Right atrium auricular region (tissue), 2 donors: ENCODE data around the gene SHC4. TPM values are rescaled to one million over a fixed set of nuclear protein-coding genes. Genes with fewer than 3 reads are reported as not detected.

Experiments used
- DNase-seq: peaks from one replicate; pipeline ENCODE4 v3.0.0-alpha.2; 2019; ENCODE audit warnings: low spot score
- H3K27ac ChIP-seq, 2 donors: fragments of 200-600 bp; sonication (generic); 1 replicate in 1 of 2; 2 replicates in 1 of 2; pipeline ENCODE4 v1.5.1; 2016 to 2019
- H3K27me3 ChIP-seq, 2 donors: fragments of 200-600 bp; sonication (generic); one replicate each; pipeline versions ENCODE4 v1.5.1 to v1.6.0; 2017 to 2019
- H3K36me3 ChIP-seq: fragments of 200-600 bp; sonication (generic); one replicate; pipeline ENCODE4 v1.5.1; 2016
- H3K4me1 ChIP-seq, 2 donors: fragments of 200-600 bp; sonication (generic); one replicate each; pipeline versions ENCODE4 v1.5.1 to v1.6.0; 2017 to 2019
- H3K4me3 ChIP-seq, 2 donors: fragments of 200-600 bp; sonication (generic); 1 replicate in 1 of 2; 2 replicates in 1 of 2; pipeline ENCODE4 v1.5.1; 2017 to 2019; ENCODE audit warnings: mild to moderate bottlenecking in 1 of 2, moderate library complexity in 1 of 2
- H3K9me3 ChIP-seq, 2 donors: fragments of 200-600 bp; sonication (generic); one replicate each; pipeline ENCODE4 v1.5.1; 2019
- total RNA-seq, 2 donors: library from RNA; depleted of rRNA; stranded (reverse); fragments of >200 nt; gene quantifications; one replicate each; pipeline ENCODE4 v1.1.0, GENCODE V29; 2016
- TF ChIP-seq, protein P1 (sequence below), 2 donors: fragments of 200-600 bp; sonication (generic); IDR thresholded peaks; one replicate each; pipeline ENCODE4 v1.5.1; 2019; ENCODE audit warnings: antibody characterized with exemption in 2 of 2

Gene SHC4
- total RNA-seq, 2 donors from 2014 or later = 4.9 to 5.3 TPM

- no peak overlapping the region for H3K4me3 ChIP-seq
- no peaks in the 10 kb centered on the region for H3K9me3 ChIP-seq
- no peak for DNase-seq
- no peaks in the 10 kb centered on the region for H3K36me3 ChIP-seq
- H3K4me1 ChIP-seq = peaks cover 0 to 10% of the 10 kb centered on the region in 2 donors
- H3K27ac ChIP-seq = no peak overlapping the region
- TF ChIP-seq, protein P1, sequence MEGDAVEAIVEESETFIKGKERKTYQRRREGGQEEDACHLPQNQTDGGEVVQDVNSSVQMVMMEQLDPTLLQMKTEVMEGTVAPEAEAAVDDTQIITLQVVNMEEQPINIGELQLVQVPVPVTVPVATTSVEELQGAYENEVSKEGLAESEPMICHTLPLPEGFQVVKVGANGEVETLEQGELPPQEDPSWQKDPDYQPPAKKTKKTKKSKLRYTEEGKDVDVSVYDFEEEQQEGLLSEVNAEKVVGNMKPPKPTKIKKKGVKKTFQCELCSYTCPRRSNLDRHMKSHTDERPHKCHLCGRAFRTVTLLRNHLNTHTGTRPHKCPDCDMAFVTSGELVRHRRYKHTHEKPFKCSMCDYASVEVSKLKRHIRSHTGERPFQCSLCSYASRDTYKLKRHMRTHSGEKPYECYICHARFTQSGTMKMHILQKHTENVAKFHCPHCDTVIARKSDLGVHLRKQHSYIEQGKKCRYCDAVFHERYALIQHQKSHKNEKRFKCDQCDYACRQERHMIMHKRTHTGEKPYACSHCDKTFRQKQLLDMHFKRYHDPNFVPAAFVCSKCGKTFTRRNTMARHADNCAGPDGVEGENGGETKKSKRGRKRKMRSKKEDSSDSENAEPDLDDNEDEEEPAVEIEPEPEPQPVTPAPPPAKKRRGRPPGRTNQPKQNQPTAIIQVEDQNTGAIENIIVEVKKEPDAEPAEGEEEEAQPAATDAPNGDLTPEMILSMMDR (IDR thresholded peaks at IDR 0.05) = no peak
- H3K27me3 ChIP-seq = no peaks in the 10 kb centered on the region
Observed at GRCh38 chr15:48929661-48930060, 34.1 kb downstream of the SHC4 start.

GRCh38 chr15:48928877-48929538 lies 34.7 kb downstream of the SHC4 start:
- Histone ChIP-seq H3K27ac (no peak overlapping the region), H3K27me3 (no peaks in the 10 kb centered on the region), H3K36me3 (no peaks in the 10 kb centered on the region), H3K4me1 (peaks cover 0 to 12% of the 10 kb centered on the region in 2 donors), H3K4me3 (no peak overlapping the region), H3K9me3 (no peaks in the 10 kb centered on the region)
- TF ChIP-seq, protein P1 (IDR thresholded peaks at IDR 0.05) = no peak
- DNase-seq = no peak

GRCh38 chr15:48925714-48926223 lies 38.0 kb downstream of the SHC4 start:
- Histone ChIP-seq H3K27ac (peak overlapping the region in 1 of 2 donors; percentile 63), H3K4me3 (no peak overlapping the region), H3K36me3 (no peaks in the 10 kb centered on the region), H3K27me3 (no peaks in the 10 kb centered on the region), H3K9me3 (no peaks in the 10 kb centered on the region), H3K4me1 (peaks cover 0 to 12% of the 10 kb centered on the region in 2 donors)
- no peak for DNase-seq
- TF ChIP-seq, protein P1 (IDR thresholded peaks at IDR 0.05) = no peak

GRCh38 chr15:48924528-48925393 lies 39.0 kb downstream of the SHC4 start:
- Histone ChIP-seq H3K9me3 (no peaks in the 10 kb centered on the region), H3K27ac (peak overlapping the region in 1 of 2 donors; percentile 63), H3K4me1 (peaks cover 0 to 12% of the 10 kb centered on the region in 2 donors), H3K36me3 (no peaks in the 10 kb centered on the region), H3K4me3 (no peak overlapping the region), H3K27me3 (no peaks in the 10 kb centered on the region)
- no peak for DNase-seq
- TF ChIP-seq, protein P1 (IDR thresholded peaks at IDR 0.05) = no peak

DNA sequence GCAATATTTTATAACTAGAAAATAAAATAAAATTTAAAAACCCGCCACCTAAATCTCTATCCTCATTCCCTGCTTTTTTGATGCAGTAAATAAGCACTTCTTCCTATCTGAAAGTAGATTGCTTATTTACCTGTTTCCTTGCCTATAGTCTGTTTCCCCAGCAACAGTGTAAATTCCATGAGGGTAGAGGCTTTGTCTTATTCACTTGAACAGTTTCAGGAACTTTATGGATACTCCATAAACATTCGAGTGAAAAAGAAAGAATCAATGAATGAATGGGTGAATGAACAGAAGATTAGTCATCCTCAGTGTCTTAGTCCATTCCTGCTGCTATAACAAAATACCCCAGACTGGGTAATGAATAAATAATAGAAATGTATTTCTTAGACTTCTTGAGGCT lies 41.7 kb downstream of the SHC4 start:
- TF ChIP-seq, protein P1 (IDR thresholded peaks at IDR 0.05) = no peak
- H3K27ac ChIP-seq = no peak overlapping the region
- H3K27me3 ChIP-seq = no peaks in the 10 kb centered on the region
- no peaks in the 10 kb centered on the region for H3K9me3 ChIP-seq
- DNase-seq = no peak
- no peaks in the 10 kb centered on the region for H3K36me3 ChIP-seq
- peaks cover 0 to 12% of the 10 kb centered on the region in 2 donors for H3K4me1 ChIP-seq
- no peak overlapping the region for H3K4me3 ChIP-seq
